GM12875 (cell line): ENCODE measurements around the gene TSHZ1.
"Not testable (repeated sequence)": the region's sequence is repeated elsewhere in the genome, so short reads cannot be mapped to it uniquely, and the experiment has no call there.

Experiments used
- H3K4me3 ChIP-seq: one replicate; pipeline ENCODE4 v1.5.1; 2011; ENCODE audit warnings: low read depth, low read length, control low read depth
- TF ChIP-seq, protein P1 (sequence below): IDR thresholded peaks from 2 replicates; pipeline ENCODE4 v1.5.1; 2011; ENCODE audit warnings: low read depth, mild to moderate bottlenecking, control low read depth, inconsistent platforms, low read length, moderate library complexity, borderline replicate concordance; ENCODE audit not compliant: insufficient read depth

The TSHZ1 gene

DNA sequence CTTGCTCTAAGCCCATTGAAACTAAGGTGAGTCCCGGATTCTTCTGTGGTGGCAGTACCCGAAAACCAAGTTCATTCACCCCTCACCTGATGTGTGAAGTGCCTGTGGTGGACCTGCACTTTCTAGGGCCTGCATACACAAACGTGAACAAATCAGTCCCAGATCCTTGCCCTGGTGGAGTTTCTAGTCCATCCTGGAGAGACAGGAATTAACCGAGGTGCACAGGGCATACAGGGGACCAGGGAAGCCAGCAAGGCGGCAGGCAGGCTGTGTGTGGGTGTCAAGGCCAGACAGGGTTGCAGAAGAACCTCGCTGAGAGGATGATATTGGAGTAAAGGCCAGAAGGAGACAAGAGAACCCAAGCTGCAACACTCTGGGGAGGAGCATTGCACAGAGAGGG is 110.8 kb downstream of the TSHZ1 start:
- TF ChIP-seq, protein P1, sequence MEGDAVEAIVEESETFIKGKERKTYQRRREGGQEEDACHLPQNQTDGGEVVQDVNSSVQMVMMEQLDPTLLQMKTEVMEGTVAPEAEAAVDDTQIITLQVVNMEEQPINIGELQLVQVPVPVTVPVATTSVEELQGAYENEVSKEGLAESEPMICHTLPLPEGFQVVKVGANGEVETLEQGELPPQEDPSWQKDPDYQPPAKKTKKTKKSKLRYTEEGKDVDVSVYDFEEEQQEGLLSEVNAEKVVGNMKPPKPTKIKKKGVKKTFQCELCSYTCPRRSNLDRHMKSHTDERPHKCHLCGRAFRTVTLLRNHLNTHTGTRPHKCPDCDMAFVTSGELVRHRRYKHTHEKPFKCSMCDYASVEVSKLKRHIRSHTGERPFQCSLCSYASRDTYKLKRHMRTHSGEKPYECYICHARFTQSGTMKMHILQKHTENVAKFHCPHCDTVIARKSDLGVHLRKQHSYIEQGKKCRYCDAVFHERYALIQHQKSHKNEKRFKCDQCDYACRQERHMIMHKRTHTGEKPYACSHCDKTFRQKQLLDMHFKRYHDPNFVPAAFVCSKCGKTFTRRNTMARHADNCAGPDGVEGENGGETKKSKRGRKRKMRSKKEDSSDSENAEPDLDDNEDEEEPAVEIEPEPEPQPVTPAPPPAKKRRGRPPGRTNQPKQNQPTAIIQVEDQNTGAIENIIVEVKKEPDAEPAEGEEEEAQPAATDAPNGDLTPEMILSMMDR: no peak
- H3K4me3 ChIP-seq: no peak overlapping the region

DNA sequence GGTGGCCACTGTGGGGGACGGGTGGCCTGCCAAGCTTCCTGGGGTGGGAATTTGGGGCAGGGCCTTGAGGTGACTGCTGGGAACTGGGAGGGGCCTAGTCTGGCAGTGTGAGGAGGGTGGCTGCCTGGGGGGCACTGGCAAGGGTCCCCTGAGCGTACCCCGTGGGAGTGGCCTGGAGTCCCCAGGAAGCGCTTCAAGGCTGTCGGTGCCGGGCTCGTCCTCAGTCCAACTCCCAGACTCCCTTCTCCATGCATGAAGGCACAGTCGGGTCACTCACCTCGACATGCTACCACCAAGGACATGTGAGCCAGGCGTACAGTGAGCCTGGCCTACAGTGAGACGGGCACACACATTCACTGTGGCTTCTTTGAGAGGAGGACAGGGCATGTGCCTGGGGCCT is 111.6 kb downstream of the TSHZ1 start:
- no peak overlapping the region for H3K4me3 ChIP-seq
- TF ChIP-seq, protein P1: no peak

DNA sequence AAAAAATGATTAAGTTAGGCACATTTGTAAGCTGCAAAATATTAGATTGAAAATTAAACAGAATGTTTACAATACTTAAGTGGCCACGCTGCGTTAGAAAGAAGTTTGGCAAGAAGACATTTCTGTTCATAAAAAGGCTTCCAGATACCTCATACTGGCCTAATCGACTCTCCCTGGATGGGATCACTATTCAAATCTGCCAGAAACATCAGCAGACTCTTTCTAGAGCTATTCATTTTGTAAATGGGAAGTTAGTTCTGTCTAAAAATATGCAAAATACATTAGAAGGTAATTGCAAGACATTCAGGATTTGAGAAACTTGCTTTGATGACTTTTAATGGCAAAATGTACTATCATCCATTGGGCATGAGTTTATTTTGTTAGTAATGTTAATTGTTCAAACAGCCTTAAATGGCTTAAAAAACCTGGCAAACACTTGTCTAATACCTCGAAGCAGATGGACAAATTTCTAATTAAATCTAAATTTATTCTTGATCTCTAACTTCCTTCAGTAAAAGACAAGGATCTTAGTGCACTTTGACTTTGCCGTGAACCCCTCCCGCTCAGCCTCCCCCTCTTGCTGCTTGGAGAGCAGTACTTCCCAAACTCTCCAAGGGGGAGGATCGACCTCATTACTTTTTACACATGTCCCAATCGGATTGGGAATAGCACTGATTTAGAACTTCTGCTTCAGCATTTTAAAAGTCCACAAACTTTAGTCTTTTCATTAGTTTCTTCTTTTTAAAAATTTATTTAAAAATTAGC is 113.4 kb downstream of the TSHZ1 start:
- TF ChIP-seq, protein P1: no peak
- H3K4me3 ChIP-seq: no peak overlapping the region

DNA sequence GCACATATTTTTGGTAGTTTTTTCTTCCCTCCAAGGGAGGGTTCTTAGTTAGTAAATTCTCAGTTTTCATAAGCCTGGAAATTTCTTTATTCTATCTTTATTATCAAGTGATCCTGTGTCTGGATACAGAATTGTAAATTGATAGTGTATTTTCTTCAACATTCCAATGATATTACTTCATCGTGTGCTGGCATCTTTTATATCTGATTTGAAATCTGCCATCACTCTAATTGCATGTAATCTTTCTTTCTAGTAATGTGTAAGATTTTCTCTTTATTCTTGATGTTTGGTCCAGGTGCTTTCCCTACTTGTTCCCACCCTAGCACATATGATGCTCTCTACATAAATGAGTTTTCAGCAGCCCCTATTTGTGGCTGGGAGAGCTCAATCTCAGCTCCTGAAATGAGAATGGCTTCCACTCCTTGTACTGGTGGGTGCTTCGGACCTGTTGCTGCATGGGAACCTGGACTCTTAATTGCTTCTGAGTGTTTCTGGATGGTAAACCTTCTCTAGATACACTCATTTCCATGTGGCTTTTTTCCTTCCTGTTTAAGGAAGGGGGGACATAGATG is 114.2 kb downstream of the TSHZ1 start:
- no peak overlapping the region for H3K4me3 ChIP-seq
- TF ChIP-seq, protein P1: no peak

DNA sequence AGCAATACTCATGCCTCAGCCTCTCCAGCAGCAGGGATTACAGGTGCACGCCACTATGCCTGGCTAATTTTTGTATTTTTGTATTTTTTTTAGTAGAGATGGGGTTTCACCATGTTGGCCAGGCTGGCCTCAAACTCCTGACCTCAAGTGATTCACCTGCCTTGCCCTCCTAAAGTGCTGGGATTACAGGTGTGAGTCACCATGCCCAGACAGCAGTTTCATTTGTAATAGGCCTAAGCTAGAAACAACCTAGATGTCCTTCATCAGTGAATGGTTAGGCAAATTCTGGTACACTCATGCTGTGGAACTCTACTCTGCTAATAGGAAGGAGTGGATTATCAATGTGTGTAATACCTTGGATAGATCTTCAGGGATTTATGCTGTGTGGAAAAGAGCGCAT is 119.2 kb downstream of the TSHZ1 start:
- H3K4me3 ChIP-seq: not testable (repeated sequence)

DNA sequence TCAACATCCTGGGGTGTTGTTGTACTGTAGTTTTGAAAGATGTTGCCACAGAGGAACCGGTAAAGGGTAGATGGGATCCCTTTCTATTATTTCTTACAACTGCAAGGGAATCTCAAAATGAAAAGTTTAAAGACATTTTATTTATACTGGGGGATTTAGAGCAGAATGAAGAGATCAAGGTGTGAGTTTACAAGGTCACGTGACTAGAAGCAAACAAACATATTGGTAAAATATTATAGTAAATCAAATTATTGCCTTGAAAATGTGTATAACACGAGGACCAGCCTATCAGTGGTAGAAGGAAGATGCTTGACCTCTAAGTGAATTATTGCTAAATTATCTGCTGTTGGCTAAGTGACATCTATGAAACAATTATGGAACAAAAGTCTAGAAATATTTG is 119.7 kb downstream of the TSHZ1 start:
- TF ChIP-seq, protein P1: no peak

DNA sequence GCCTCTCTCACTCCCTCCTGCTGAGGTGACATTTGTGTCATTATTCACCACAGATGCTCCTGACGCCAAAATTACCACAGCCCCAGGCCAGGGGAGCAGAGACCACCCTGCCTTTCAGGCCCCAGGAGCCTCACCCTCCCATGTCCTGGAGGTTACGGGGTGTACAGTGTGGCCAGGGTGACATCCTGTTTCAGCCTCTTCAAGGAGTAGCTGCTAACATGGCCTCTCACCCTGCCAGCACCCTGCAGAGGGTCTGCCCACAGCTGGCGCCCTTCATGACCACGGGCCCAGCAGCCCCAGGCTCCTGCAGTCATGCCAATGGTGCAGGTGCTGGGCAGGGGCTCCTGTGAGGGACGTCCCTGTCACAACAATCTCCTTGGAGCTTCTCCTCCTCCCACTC is 124.3 kb downstream of the TSHZ1 start:
- TF ChIP-seq, protein P1: no peak
- H3K4me3 ChIP-seq: no peak overlapping the region

More for the DNA sequence above, 119.7 kb downstream of the TSHZ1 start:
- H3K4me3 ChIP-seq: no peak overlapping the region
